Measurements from ENCODE around the gene SEMA5A.
A peak's percentile ranks its signal among the peaks of the same experiment; 100 is the strongest.

The SEMA5A gene

GRCh38 chr5:9545992-9546851 lies at the start of gene SEMA5A:
TSS of gene SEMA5A (minus strand) at chr5:9546075. CDS start at chr5:9379946, 166,129 bp downstream.
- DNase-seq (ENCODE audit: low spot score) (peak; percentile 89), FAIRE-seq (peak; percentile 52)

- FAIRE-seq: no peak
- DNase-seq (ENCODE audit: low spot score): no peak
Measured at GRCh38 chr5:9594913-9595312, 49.0 kb upstream of the SEMA5A start.

- no peak for DNase-seq (ENCODE audit: low spot score)
Measured at GRCh38 chr5:9589049-9589835, 43.4 kb upstream of the SEMA5A start.

GRCh38 chr5:9588254-9588653 lies 42.4 kb upstream of the SEMA5A start:
- FAIRE-seq (no peak), DNase-seq (ENCODE audit: low spot score) (no peak)

More at GRCh38 chr5:9589049-9589835, 43.4 kb upstream of the SEMA5A start:
- FAIRE-seq: no peak

GRCh38 chr5:9587135-9587534 lies 41.3 kb upstream of the SEMA5A start:
- FAIRE-seq: no peak
- no peak for DNase-seq (ENCODE audit: low spot score)

GRCh38 chr5:9582406-9582805 lies 36.5 kb upstream of the SEMA5A start:
- DNase-seq (ENCODE audit: low spot score): no peak
- FAIRE-seq: no peak

GRCh38 chr5:9573796-9574195 lies 27.9 kb upstream of the SEMA5A start:
- no peak for FAIRE-seq

GRCh38 chr5:9572246-9572645 lies 26.4 kb upstream of the SEMA5A start:
- FAIRE-seq (no peak), DNase-seq (ENCODE audit: low spot score) (no peak)

More at GRCh38 chr5:9573796-9574195, 27.9 kb upstream of the SEMA5A start:
- DNase-seq (ENCODE audit: low spot score): no peak

DNA sequence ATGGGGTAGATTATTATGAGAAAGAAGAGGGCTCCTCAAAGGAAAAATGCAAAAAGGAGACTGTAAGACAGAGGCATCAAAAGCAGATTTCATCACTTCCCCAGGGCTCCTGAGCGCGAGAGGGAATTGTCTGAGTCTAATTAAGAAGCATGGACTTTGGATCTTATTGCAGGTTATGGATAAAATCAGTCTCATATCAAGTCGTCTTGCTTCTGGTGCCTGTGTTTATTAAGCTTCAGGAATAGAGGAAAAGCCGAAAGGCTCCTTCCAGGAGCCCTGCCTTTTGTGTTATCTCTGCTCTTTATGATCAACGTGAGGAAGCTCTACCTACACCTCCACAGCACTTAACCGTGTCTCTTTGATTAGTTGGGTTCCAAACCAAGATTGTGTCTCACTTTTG lies 25.0 kb upstream of the SEMA5A start:
- no peak for DNase-seq (ENCODE audit: low spot score)
- FAIRE-seq: no peak

DNA sequence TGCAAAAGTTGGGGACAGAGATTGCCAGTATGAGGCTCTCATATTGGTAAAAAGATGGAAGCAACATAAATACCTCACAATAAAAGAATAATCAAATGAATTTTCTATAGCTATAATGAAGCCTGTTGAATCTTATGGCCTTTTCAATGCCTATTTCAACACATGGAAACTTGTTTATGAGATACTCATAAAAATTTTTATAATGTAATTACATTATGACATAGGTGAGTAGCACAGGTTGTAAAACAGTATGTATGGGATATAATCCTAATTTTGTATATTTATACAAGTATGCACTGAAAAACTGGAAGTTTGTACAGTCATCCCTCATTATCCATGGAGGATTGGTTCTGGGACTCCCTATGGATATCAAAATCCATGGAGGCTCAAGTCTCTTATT lies 21.2 kb upstream of the SEMA5A start:
- no peak for FAIRE-seq

GRCh38 chr5:9564752-9565151 lies 18.9 kb upstream of the SEMA5A start:
- no peak for FAIRE-seq
- DNase-seq (ENCODE audit: low spot score): no peak

More for the DNA sequence above, 21.2 kb upstream of the SEMA5A start:
- no peak for DNase-seq (ENCODE audit: low spot score)

DNA sequence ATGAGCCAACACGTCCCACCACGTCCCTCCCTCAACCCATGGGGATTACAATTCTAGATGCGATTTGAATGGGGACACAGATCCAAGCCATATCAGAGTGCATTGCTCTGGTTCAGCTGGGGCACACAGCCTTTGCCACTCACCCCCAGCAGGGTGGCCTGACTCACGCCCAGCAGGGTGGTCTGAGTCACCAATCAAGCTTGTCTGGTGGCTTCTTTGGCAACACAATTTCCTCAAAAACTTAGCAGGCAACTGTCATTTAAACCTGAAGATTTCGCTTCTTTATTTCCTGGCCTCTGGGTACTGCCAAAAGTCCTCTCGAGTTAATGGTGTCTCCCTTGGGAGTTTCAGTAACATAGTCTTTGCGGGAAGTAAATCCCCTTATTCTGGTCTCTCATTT lies 16.3 kb upstream of the SEMA5A start:
- DNase-seq (ENCODE audit: low spot score): peak; percentile 50
- FAIRE-seq: no peak

DNA sequence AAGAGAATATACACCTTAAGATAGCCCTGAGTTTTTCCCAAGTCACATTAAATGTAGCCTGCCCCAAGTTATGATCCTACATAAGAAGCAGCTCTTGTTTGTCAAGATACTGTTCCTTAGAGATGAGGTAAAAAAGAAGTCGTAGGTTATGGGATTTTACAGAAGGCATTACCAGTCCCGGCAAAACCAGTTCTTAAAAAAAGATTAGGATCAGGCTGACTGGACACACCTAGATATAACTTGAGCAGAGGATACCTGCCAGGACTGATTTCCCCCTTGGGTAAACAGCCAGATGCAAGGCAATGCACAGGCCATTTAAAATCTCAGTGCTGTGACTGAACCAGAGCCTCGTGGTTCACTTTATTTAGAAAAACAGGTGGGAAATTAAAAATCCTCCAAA lies 14.1 kb upstream of the SEMA5A start:
- FAIRE-seq (no peak), DNase-seq (ENCODE audit: low spot score) (no peak)

GRCh38 chr5:9558319-9558965 lies 12.6 kb upstream of the SEMA5A start:
- DNase-seq (ENCODE audit: low spot score): no peak
- FAIRE-seq: peak; percentile 53

DNA sequence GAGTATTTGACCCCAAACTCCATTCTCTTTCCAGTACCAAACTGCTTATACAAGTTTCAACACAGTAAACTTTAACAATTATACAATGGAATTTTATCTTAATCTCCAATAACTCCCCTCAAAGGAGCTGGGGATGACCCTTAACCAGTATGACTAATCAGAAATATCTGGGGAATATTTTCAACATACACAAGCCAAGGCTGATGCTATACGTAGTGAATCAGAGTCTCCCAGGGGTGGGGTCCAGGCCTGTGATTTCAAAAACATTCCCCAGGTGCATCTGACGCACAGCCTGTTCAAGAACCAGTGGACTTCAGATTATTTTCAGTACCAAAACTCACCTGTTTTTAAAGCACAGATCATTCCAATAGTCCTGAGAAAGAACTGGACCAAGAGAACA lies 11.8 kb upstream of the SEMA5A start:
- FAIRE-seq (no peak), DNase-seq (ENCODE audit: low spot score) (no peak)

DNA sequence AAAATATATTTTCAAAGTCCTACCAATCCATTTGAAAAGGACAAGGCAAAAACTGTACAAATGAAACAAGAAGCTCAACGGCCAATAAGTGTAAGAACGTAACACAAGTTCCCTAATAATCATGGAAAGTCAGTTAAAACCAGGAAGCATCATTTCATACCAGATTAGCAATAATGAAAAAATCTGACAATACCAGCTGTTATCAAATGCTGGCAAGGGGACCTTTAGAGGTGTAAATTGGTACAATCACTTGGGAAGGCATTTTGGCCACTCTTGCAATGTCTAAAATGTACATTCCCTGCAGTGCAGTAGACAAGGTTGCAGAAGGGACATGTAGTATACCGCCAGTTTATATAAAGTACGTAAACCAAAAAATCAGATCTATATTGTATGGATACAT lies 10.1 kb upstream of the SEMA5A start:
- FAIRE-seq (no peak), DNase-seq (ENCODE audit: low spot score) (no peak)

GRCh38 chr5:9554122-9554521 lies 8.2 kb upstream of the SEMA5A start:
- no peak for FAIRE-seq

DNA sequence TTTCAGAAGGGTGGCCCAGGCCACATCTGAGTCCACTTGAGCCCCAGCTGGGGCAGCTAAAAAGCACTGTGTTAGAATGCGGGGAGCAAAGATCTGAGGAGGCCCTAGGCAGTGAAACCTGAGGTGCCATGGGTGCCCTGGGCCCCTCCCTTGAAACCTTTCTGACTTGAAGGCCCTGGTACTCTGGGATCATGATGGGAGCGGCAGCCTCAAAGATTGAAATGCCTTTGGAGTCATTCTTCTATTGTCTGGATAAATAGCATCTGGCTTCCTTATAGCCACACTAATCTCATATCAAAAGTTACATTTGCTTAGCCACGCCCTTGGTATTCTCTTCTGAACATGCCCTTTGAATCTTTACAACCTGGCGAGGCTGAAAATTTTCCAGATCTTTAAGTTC lies 7.7 kb upstream of the SEMA5A start:
- FAIRE-seq (no peak), DNase-seq (ENCODE audit: low spot score) (no peak)

More at GRCh38 chr5:9554122-9554521, 8.2 kb upstream of the SEMA5A start:
- no peak for DNase-seq (ENCODE audit: low spot score)

GRCh38 chr5:9551567-9552537 lies 6.0 kb upstream of the SEMA5A start:
- DNase-seq (ENCODE audit: low spot score) (no peak), FAIRE-seq (no peak)

DNA sequence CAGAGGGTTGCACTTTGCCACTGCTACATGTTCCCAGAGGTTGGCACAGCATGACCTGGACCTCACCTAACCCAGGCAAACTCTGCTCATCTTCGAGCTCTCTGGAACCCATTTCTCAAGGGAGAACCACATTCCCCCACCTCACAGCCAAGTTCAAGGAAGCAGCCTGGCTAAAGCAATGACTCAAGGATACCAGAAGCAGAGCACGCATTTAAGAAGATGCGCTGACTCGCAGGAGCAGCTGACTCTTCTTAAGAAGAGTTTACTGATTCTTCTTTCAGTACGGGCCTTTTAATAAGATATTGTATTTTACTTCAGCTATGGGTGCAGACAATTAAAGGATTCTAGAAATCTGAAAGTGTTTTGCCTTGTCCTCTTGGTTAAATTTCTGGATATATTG lies 4.1 kb upstream of the SEMA5A start:
- DNase-seq (ENCODE audit: low spot score): no peak
- no peak for FAIRE-seq

Data from urothelium cell line (cell line).